ENCODE results near the gene AASDHPPT.
"Not testable (repeated sequence)": the region's sequence is repeated elsewhere in the genome, so short reads cannot be mapped to it uniquely, and the experiment has no call there.

The AASDHPPT gene

GRCh38 chr11:106077609-106078455 lies at the start of gene AASDHPPT:
Gene AASDHPPT, plus strand, starts transcription at chr11:106077662. Its CDS starts 49 bp downstream, at chr11:106077711.
- DNase-seq (ENCODE audit: low read depth in 2 of 2) = no peak

GRCh38 chr11:106030609-106031008 lies 46.9 kb upstream of the AASDHPPT start:
- no peak for DNase-seq (ENCODE audit: low read depth in 2 of 2)

- no peak for DNase-seq (ENCODE audit: low read depth in 2 of 2)
Measured at GRCh38 chr11:106031202-106031810, 46.2 kb upstream of the AASDHPPT start.

- no peak for DNase-seq (ENCODE audit: low read depth in 2 of 2)
Measured at GRCh38 chr11:106031936-106032335, 45.5 kb upstream of the AASDHPPT start.

GRCh38 chr11:106032861-106033260 lies 44.6 kb upstream of the AASDHPPT start:
- DNase-seq (ENCODE audit: low read depth in 2 of 2) = no peak

GRCh38 chr11:106043540-106043939 lies 33.9 kb upstream of the AASDHPPT start:
- no peak for DNase-seq (ENCODE audit: low read depth in 2 of 2)

- DNase-seq (ENCODE audit: low read depth in 2 of 2) = no peak
Measured at GRCh38 chr11:106047631-106048030, 29.8 kb upstream of the AASDHPPT start.

- no peak for DNase-seq (ENCODE audit: low read depth in 2 of 2)
Measured at GRCh38 chr11:106049727-106050476, 27.6 kb upstream of the AASDHPPT start.

- DNase-seq (ENCODE audit: low read depth in 2 of 2) = no peak
Measured at GRCh38 chr11:106051103-106051502, 26.4 kb upstream of the AASDHPPT start.

- DNase-seq (ENCODE audit: low read depth in 2 of 2) = not testable (repeated sequence)
Measured at GRCh38 chr11:106058377-106058776, 19.1 kb upstream of the AASDHPPT start.

- no peak for DNase-seq (ENCODE audit: low read depth in 2 of 2)
Measured at GRCh38 chr11:106059617-106060016, 17.8 kb upstream of the AASDHPPT start.

- DNase-seq (ENCODE audit: low read depth in 2 of 2) = no peak
Measured at GRCh38 chr11:106061249-106061784, 16.1 kb upstream of the AASDHPPT start.

- DNase-seq (ENCODE audit: low read depth in 2 of 2) = no peak
Measured at GRCh38 chr11:106061954-106062949, 15.2 kb upstream of the AASDHPPT start.

- no peak for DNase-seq (ENCODE audit: low read depth in 2 of 2)
Measured at GRCh38 chr11:106063009-106063408, 14.5 kb upstream of the AASDHPPT start.

- DNase-seq (ENCODE audit: low read depth in 2 of 2) = no peak
Measured at GRCh38 chr11:106070606-106071005, 6.9 kb upstream of the AASDHPPT start.

GRCh38 chr11:106072804-106073203 lies 4.7 kb upstream of the AASDHPPT start:
- no peak for DNase-seq (ENCODE audit: low read depth in 2 of 2)

GRCh38 chr11:106076171-106076918 lies 1.1 kb upstream of the AASDHPPT start:
- no peak for DNase-seq (ENCODE audit: low read depth in 2 of 2)

- DNase-seq (ENCODE audit: low read depth in 2 of 2) = peak; percentile 94 to 97
Measured at GRCh38 chr11:106076919-106077608, 398 bp upstream of the AASDHPPT start, which contains the start of gene KBTBD3. Gene KBTBD3, minus strand, starts transcription at chr11:106077347. Its CDS starts 18,250 bp downstream, at chr11:106059097.

GRCh38 chr11:106082096-106082495 lies 4.6 kb downstream of the AASDHPPT start:
- no peak for DNase-seq (ENCODE audit: low read depth in 2 of 2)

All from stimulated activated CD8-positive, alpha-beta memory T cell treated with anti-CD3 and anti-CD28 coated beads, Interleukin-7, amount 100 ng/mL, for 1 hour (primary cell).